Hematopoietic multipotent progenitor cell treated with erythropoietin and hydrocortisone succinate and interleukin-3 and kit ligand, for 17 days (in vitro differentiated cells): ENCODE results near the gene GRAP2.
"Not testable (repeated sequence)": the region's sequence is repeated elsewhere in the genome, so short reads cannot be mapped to it uniquely, and the experiment has no call there.

Experiments used
- DNase-seq: peaks from one replicate; pipeline ENCODE4 v3.0.0-alpha.2; 2015; ENCODE audit warnings: low spot score

Gene GRAP2

GRCh38 chr22:39897841-39898240 is 3.0 kb upstream of the GRAP2 start:
- no peak for DNase-seq

- no peak for DNase-seq
Measured at GRCh38 chr22:39898997-39899396, 1.9 kb upstream of the GRAP2 start.

- DNase-seq, result no peak
Measured at GRCh38 chr22:39901565-39902146, 772 bp downstream of the GRAP2 start.

GRCh38 chr22:39904024-39904423 is 3.1 kb downstream of the GRAP2 start:
- not testable (repeated sequence) for DNase-seq

- no peak for DNase-seq
Measured at GRCh38 chr22:39904862-39905261, 4.0 kb downstream of the GRAP2 start.

GRCh38 chr22:39905687-39906086 is 4.8 kb downstream of the GRAP2 start:
- no peak for DNase-seq

GRCh38 chr22:39906207-39906606 is 5.3 kb downstream of the GRAP2 start:
- DNase-seq, result no peak

- no peak for DNase-seq
Measured at GRCh38 chr22:39907047-39907446, 6.2 kb downstream of the GRAP2 start.

- no peak for DNase-seq
Measured at GRCh38 chr22:39907605-39908097, 6.8 kb downstream of the GRAP2 start.

- no peak for DNase-seq
Measured at GRCh38 chr22:39908136-39908535, 7.3 kb downstream of the GRAP2 start.

GRCh38 chr22:39908737-39909136 is 7.9 kb downstream of the GRAP2 start:
- no peak for DNase-seq

- DNase-seq, result no peak
Measured at GRCh38 chr22:39910876-39911613, 10.2 kb downstream of the GRAP2 start.

GRCh38 chr22:39913321-39913720 is 12.4 kb downstream of the GRAP2 start:
- DNase-seq, result no peak

GRCh38 chr22:39913886-39914285 is 13.0 kb downstream of the GRAP2 start:
- DNase-seq, result no peak

GRCh38 chr22:39914584-39914983 is 13.7 kb downstream of the GRAP2 start:
- DNase-seq, result no peak

- no peak for DNase-seq
Measured at GRCh38 chr22:39915295-39915726, 14.4 kb downstream of the GRAP2 start.

GRCh38 chr22:39916496-39916895 is 15.6 kb downstream of the GRAP2 start:
- no peak for DNase-seq

GRCh38 chr22:39917197-39917643 is 16.3 kb downstream of the GRAP2 start:
- no peak for DNase-seq

GRCh38 chr22:39917776-39918495 is 17.1 kb downstream of the GRAP2 start:
- DNase-seq, result no peak

GRCh38 chr22:39920134-39920743 is 19.4 kb downstream of the GRAP2 start:
- peak; percentile 22 for DNase-seq

GRCh38 chr22:39923696-39924095 is 22.8 kb downstream of the GRAP2 start:
- no peak for DNase-seq

- no peak for DNase-seq
Measured at GRCh38 chr22:39924286-39924685, 23.4 kb downstream of the GRAP2 start.
